Osteocyte (in vitro differentiated cells): ENCODE measurements around the gene SMARCB1. TPM values are rescaled to one million over a fixed set of nuclear protein-coding genes. Genes with fewer than 3 reads are reported as not detected.

Experiments
- DNase-seq: peaks from one replicate; pipeline ENCODE4 v3.0.0; 2021; ENCODE audit warnings: mixed read lengths; ENCODE audit not compliant: unreplicated experiment; ENCODE audit errors: extremely low spot score
- H3K27ac Mint-ChIP-seq: one replicate; pipeline ENCODE4 v1.8.0; 2021; ENCODE audit warnings: mild to moderate bottlenecking, mixed read lengths; ENCODE audit not compliant: unreplicated experiment
- H3K27me3 Mint-ChIP-seq: one replicate; pipeline ENCODE4 v1.8.0; 2021; ENCODE audit warnings: mixed read lengths; ENCODE audit not compliant: unreplicated experiment
- H3K36me3 Mint-ChIP-seq: one replicate; pipeline ENCODE4 v1.8.0; 2021; ENCODE audit warnings: mixed read lengths; ENCODE audit not compliant: unreplicated experiment
- H3K4me1 Mint-ChIP-seq: one replicate; pipeline ENCODE4 v1.8.0; 2021; ENCODE audit warnings: mixed read lengths; ENCODE audit not compliant: unreplicated experiment
- H3K4me3 Mint-ChIP-seq: one replicate; pipeline ENCODE4 v1.8.0; 2021; ENCODE audit warnings: mild to moderate bottlenecking, moderate library complexity, mixed read lengths; ENCODE audit not compliant: unreplicated experiment
- H3K9me3 Mint-ChIP-seq: one replicate; pipeline ENCODE4 v1.8.0; 2021; ENCODE audit warnings: mixed read lengths; ENCODE audit not compliant: unreplicated experiment
- total RNA-seq: library from RNA; stranded (reverse); gene quantifications from 2 replicates; pipeline ENCODE4 v1.2.1, GENCODE V29; 2021
- TF ChIP-seq, protein P1 (sequence below): fragments of 200-600 bp; sonication (generic); IDR thresholded peaks from 2 replicates; pipeline ENCODE4 v1.5.0; 2021; ENCODE audit warnings: antibody characterized with exemption, mild to moderate bottlenecking, moderate library complexity

The SMARCB1 gene
- total RNA-seq, 1 donor from 2014 or later: 126 TPM

DNA sequence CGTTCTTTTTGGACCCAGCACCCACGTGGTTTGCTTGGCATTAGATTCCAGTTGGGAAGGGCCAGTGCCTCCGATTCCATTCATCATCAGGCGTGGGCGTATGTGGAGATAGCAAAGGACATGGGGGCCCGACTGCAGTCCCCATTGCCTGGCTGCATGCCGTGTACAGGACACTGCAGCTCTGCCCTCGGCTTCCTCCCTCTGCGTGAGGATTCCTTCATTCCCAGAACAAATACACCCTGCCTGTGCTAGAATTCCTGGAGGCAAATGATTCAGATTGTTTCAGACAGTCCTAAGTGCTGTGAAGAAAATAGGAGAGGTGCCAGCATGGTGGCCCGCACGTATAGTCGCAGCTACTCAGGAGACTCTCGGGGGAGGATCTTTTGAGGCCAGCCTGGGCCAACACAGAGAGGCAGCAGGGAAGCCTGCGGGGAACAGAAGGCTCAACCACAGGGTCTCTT, 36.6 kb downstream of the SMARCB1 start:
- Mint-ChIP-seq H3K27me3 (no peaks in the 10 kb centered on the region), H3K27ac (peak overlapping the region; percentile 75), H3K36me3 (peaks cover 42% of the 10 kb centered on the region), H3K4me1 (peaks cover 34% of the 10 kb centered on the region), H3K9me3 (no peaks in the 10 kb centered on the region), H3K4me3 (no peak overlapping the region)
- TF ChIP-seq, protein P1, sequence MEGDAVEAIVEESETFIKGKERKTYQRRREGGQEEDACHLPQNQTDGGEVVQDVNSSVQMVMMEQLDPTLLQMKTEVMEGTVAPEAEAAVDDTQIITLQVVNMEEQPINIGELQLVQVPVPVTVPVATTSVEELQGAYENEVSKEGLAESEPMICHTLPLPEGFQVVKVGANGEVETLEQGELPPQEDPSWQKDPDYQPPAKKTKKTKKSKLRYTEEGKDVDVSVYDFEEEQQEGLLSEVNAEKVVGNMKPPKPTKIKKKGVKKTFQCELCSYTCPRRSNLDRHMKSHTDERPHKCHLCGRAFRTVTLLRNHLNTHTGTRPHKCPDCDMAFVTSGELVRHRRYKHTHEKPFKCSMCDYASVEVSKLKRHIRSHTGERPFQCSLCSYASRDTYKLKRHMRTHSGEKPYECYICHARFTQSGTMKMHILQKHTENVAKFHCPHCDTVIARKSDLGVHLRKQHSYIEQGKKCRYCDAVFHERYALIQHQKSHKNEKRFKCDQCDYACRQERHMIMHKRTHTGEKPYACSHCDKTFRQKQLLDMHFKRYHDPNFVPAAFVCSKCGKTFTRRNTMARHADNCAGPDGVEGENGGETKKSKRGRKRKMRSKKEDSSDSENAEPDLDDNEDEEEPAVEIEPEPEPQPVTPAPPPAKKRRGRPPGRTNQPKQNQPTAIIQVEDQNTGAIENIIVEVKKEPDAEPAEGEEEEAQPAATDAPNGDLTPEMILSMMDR: no peak
- no peak for DNase-seq

DNA sequence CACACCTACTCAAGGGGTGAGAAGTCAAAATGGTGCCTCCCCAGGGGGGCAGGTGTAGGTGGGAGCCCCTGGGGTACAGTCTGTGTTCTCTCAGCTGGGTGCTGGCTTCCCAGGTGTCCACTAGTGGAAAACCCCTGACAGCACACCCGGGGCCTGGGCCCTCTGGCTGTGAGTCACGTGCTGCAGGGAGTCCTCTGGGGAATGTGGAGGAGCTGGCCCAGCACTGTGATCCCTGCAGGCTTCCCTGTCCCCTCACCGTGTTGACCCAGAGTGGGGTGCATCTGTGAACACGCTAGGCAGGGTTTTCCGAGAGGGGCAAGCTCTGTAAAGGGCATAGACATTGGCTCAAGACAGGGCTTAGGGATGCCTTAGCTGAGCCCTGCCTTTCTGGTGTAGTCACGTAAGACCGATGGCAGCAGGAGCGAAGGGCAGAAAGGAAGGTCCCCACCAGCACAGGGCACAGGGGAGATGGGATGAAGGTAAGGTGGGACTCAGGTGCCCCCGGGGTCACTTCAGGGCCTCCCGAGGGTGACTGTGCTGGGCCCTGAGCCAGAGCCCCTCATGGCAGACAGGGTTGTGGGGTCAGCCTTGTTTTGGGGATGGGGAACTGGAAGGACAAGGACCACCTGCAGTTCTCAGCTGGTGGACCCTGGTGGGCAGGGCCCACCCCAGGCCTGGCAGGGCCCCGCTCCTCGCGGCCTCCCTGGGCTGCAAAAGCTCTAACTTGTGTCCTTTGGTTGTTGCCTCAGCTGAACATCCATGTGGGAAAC, 37.9 kb downstream of the SMARCB1 start:
- Mint-ChIP-seq H3K4me3 (no peak overlapping the region), H3K4me1 (peaks cover 42% of the 10 kb centered on the region), H3K27me3 (no peaks in the 10 kb centered on the region), H3K27ac (peak overlapping the region; percentile 75), H3K36me3 (peaks cover 50% of the 10 kb centered on the region), H3K9me3 (no peaks in the 10 kb centered on the region)
- DNase-seq: no peak
- TF ChIP-seq, protein P1: no peak

DNA sequence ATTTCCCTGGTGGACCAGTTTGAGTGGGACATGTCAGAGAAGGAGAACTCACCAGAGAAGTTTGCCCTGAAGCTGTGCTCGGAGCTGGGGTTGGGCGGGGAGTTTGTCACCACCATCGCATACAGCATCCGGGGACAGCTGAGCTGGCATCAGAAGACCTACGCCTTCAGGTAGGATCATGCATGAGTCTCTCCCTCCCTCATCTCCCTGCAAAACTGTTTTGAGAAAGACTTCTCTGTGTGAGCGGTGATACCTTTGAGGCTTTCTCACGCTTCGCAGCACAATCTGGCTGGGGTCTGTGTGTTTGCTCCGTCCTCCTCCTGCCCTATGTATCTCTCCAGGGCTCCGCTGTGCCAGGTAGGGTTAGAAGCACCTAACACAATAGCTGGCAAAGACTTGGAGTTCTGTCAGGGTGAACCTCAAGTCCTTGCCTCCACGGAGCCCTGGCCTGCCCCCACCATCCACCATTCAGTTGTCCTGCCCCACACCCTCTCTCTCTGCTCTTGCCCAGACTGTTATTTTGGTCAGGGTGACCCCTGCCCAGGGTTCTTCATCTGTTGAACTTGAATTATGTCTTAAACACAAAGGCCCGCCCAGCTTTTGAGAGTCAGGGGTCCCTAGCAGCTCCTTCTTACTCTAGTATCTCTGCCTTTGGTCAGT, 38.6 kb downstream of the SMARCB1 start:
- TF ChIP-seq, protein P1: no peak
- no peak for DNase-seq
- H3K27me3 Mint-ChIP-seq: no peaks in the 10 kb centered on the region
- peaks cover 50% of the 10 kb centered on the region for H3K36me3 Mint-ChIP-seq
- H3K4me3 Mint-ChIP-seq: no peak overlapping the region
- peak overlapping the region; percentile 74 for H3K27ac Mint-ChIP-seq
- peaks cover 49% of the 10 kb centered on the region for H3K4me1 Mint-ChIP-seq
- no peaks in the 10 kb centered on the region for H3K9me3 Mint-ChIP-seq

DNA sequence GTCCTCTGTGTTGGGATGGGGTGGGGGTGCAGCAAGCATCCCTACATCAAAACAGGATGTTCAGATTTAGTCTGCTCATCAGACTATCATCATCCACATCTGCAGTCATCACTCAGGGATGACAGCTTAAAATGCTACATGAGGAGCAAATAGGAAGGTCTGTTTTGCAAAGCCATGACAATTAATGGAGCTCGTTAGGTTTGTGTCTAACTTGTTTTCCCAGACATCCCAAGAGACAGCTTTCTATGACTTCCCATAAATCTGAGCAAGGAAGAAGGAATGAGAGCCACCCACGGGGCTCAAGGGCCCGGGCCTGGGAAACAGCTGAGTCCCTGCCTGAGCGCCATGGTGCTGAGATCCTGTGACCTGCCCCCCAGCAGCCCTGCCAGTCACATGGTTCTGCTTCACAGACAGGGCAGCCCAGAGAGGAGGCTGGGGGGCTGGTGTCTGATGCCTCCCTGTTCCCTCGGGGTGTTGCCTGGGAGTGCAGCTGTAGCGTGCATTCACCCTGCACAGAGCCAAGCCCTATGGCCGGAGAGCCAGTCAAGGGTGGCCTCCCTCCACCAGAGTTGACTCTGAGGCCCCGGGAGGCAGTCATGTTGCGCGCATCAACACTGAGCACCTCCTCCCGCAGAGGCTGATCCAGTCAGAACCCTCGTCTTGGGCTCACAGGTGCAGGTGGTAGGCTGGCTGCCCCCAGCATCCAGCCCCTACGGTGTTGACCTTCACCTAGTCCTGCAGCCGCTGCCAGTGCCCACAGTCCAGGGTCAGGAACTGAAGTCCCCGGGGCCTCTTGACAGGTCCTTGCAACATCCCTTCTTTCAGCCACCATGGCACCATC, 40.0 kb downstream of the SMARCB1 start:
- Mint-ChIP-seq H3K36me3 (peaks cover 49% of the 10 kb centered on the region), H3K27me3 (no peaks in the 10 kb centered on the region), H3K4me1 (peaks cover 53% of the 10 kb centered on the region), H3K27ac (peak overlapping the region; percentile 74), H3K4me3 (no peak overlapping the region), H3K9me3 (no peaks in the 10 kb centered on the region)
- TF ChIP-seq, protein P1: no peak
- DNase-seq: no peak
